Natural killer cell (primary cell): ENCODE results near the gene MEGF6. TPM values are rescaled to one million over a fixed set of nuclear protein-coding genes. Genes with fewer than 3 reads are reported as not detected.
"Not testable (repeated sequence)": the region's sequence is repeated elsewhere in the genome, so short reads cannot be mapped to it uniquely, and the experiment has no call there.

Experiments used
- ATAC-seq, 3 donors: fragments of 150-1000 bp in 2 of 3; fragments of 200-7000 bp in 1 of 3; cut with Tn5 transposase; 1 replicate in 1 of 3; 2 replicates in 2 of 3; pipeline ENCODE4 v1.10.0; 2021; ENCODE audit warnings: mild to moderate bottlenecking in 2 of 3, moderate library complexity in 2 of 3
- DNase-seq, 2 donors: peaks; one replicate each; pipeline versions ENCODE4 v3.0.0 to v3.0.0-alpha.2; 2013 to 2021; ENCODE audit warnings: mixed read lengths in 1 of 2
- H3K27ac ChIP-seq: one replicate; pipeline ENCODE4 v1.5.1; 2013; ENCODE audit warnings: mild to moderate bottlenecking, low read length
- H3K27me3 ChIP-seq: one replicate; pipeline ENCODE4 v1.6.1; 2013; ENCODE audit warnings: low read length; ENCODE audit not compliant: control insufficient read depth, insufficient read depth
- H3K36me3 ChIP-seq: one replicate; pipeline ENCODE4 v1.6.1; 2013; ENCODE audit warnings: low read length; ENCODE audit not compliant: control insufficient read depth, insufficient read depth
- H3K4me1 ChIP-seq: one replicate; pipeline ENCODE4 v1.6.1; 2013; ENCODE audit warnings: low read length; ENCODE audit not compliant: control insufficient read depth, insufficient read depth
- H3K4me3 ChIP-seq: one replicate; pipeline ENCODE4 v1.5.1; 2013; ENCODE audit warnings: low read length
- H3K9me3 ChIP-seq: one replicate; pipeline ENCODE4 v1.6.1; 2013; ENCODE audit warnings: low read length; ENCODE audit not compliant: control insufficient read depth, insufficient read depth
- H3K27ac Mint-ChIP-seq, 2 donors: one replicate each; pipeline ENCODE4 v1.8.0; 2022; ENCODE audit warnings: mild to moderate bottlenecking in 2 of 2, mixed read lengths in 2 of 2, moderate library complexity in 1 of 2
- H3K27me3 Mint-ChIP-seq, 2 donors: one replicate each; pipeline ENCODE4 v1.8.0; 2022; ENCODE audit warnings: low read depth in 2 of 2, mixed read lengths in 2 of 2
- H3K36me3 Mint-ChIP-seq: one replicate; pipeline ENCODE4 v1.8.0; 2022; ENCODE audit warnings: mixed read lengths
- H3K4me1 Mint-ChIP-seq, 2 donors: one replicate each; pipeline ENCODE4 v1.8.0; 2022; ENCODE audit warnings: mixed read lengths in 2 of 2
- H3K4me3 Mint-ChIP-seq: one replicate; pipeline ENCODE4 v1.8.0; 2022; ENCODE audit warnings: mild to moderate bottlenecking, moderate library complexity, mixed read lengths
- H3K9me3 Mint-ChIP-seq, 2 donors: one replicate each; pipeline ENCODE4 v1.8.0; 2022; ENCODE audit warnings: mixed read lengths in 2 of 2
- CTCF ChIP-seq: fragments of 200-600 bp; IDR thresholded peaks from one replicate; pipeline ENCODE4 v1.8.0; 2022; ENCODE audit warnings: antibody characterized with exemption
- WGBS: methylation state at CpG from one replicate; pipeline ENCODE4 v1.1.7; 2013; ENCODE audit warnings: missing lambda C conversion rate; ENCODE audit not compliant: insufficient coverage; 5-methylcytosine and 5-hydroxymethylcytosine counted together
- intact Hi-C: fragments of 100-400 bp; cut with micrococcal nuclease; formaldehyde crosslinking; loops from one replicate; pipeline ENCODE4 v1.14.2; 2022
- total RNA-seq, 4 donors: library from RNA; stranded (reverse); fragments of 120-200 nt in 1 of 4; gene quantifications; one replicate each; pipeline versions ENCODE4 v1.2.3 to v1.2.4, GENCODE V29; 2013 to 2022

The MEGF6 gene
- total RNA-seq, 3 donors from 2014 or later (not counting 1 experiment from before 2014, with no cell fraction given): 3.1 to 15.6 (median 5.1) TPM

- WGBS: 89% methylated on average over 9 of the region's 9 CpGs
- intact Hi-C loops: no loop called here
- Mint-ChIP-seq H3K27ac (no peak overlapping the region), H3K9me3 (no peaks in the 10 kb centered on the region), H3K36me3 (no peaks in the 10 kb centered on the region), H3K4me1 (no peaks in the 10 kb centered on the region), H3K27me3 (no peaks in the 10 kb centered on the region), H3K4me3 (no peak overlapping the region)
- Histone ChIP-seq H3K27me3 (no peaks in the 10 kb centered on the region), H3K9me3 (no peaks in the 10 kb centered on the region), H3K4me3 (no peak overlapping the region), H3K36me3 (no peaks in the 10 kb centered on the region), H3K27ac (no peak overlapping the region), H3K4me1 (no peaks in the 10 kb centered on the region)
- ATAC-seq (no peak), DNase-seq (no peak)
- TF ChIP-seq CTCF: no peak
Observed at GRCh38 chr1:3573500-3573899, 37.8 kb downstream of the MEGF6 start.

GRCh38 chr1:3572638-3573037 is 38.7 kb downstream of the MEGF6 start:
- H3K4me1 Mint-ChIP-seq, ATAC-seq, H3K4me3 Mint-ChIP-seq, H3K9me3 Mint-ChIP-seq, H3K4me3 ChIP-seq, H3K27ac Mint-ChIP-seq, intact Hi-C loops, H3K27me3 ChIP-seq, H3K36me3 Mint-ChIP-seq, H3K27me3 Mint-ChIP-seq, DNase-seq, H3K27ac ChIP-seq, H3K9me3 ChIP-seq, H3K36me3 ChIP-seq, H3K4me1 ChIP-seq: not testable (repeated sequence)
- 100% methylated on average over 1 of the region's 1 CpG for WGBS

GRCh38 chr1:3571263-3571662 is 40.0 kb downstream of the MEGF6 start:
- Mint-ChIP-seq H3K36me3 (no peaks in the 10 kb centered on the region), H3K9me3 (no peaks in the 10 kb centered on the region), H3K27me3 (no peaks in the 10 kb centered on the region), H3K4me3 (no peak overlapping the region), H3K27ac (no peak overlapping the region), H3K4me1 (no peaks in the 10 kb centered on the region)
- ATAC-seq (no peak), DNase-seq (no peak)
- H3K27ac ChIP-seq: no peak overlapping the region
- no peak for TF ChIP-seq CTCF
- no peak overlapping the region for H3K4me3 ChIP-seq
- intact Hi-C loops: no loop called here
- 84% methylated on average over 6 of the region's 6 CpGs for WGBS
- H3K27me3 ChIP-seq: no peaks in the 10 kb centered on the region
- no peaks in the 10 kb centered on the region for H3K4me1 ChIP-seq
- H3K36me3 ChIP-seq: no peaks in the 10 kb centered on the region
- no peaks in the 10 kb centered on the region for H3K9me3 ChIP-seq

- Mint-ChIP-seq H3K4me1 (no peaks in the 10 kb centered on the region), H3K27ac (no peak overlapping the region), H3K4me3 (no peak overlapping the region), H3K9me3 (no peaks in the 10 kb centered on the region), H3K36me3 (no peaks in the 10 kb centered on the region), H3K27me3 (no peaks in the 10 kb centered on the region)
- 82% methylated on average over 21 of the region's 21 CpGs for WGBS
- no peak overlapping the region for H3K27ac ChIP-seq
- DNase-seq: no peak
- H3K9me3 ChIP-seq: no peaks in the 10 kb centered on the region
- intact Hi-C loops: no loop called here
- no peak for TF ChIP-seq CTCF
- ATAC-seq: no peak
- no peak overlapping the region for H3K4me3 ChIP-seq
- no peaks in the 10 kb centered on the region for H3K27me3 ChIP-seq
- no peaks in the 10 kb centered on the region for H3K4me1 ChIP-seq
- H3K36me3 ChIP-seq: no peaks in the 10 kb centered on the region
Observed at GRCh38 chr1:3570066-3570986, 41.0 kb downstream of the MEGF6 start.
